Keratinocyte (primary cell): ENCODE data around the gene MIX23.

Experiments used
- EZH2 ChIP-seq: IDR thresholded peaks from one replicate; pipeline ENCODE4 v1.6.1; 2012; ENCODE audit warnings: inconsistent platforms, mild to moderate bottlenecking, low read length, moderate library complexity
- TF ChIP-seq, protein P1 (sequence below), 3 experiments: IDR thresholded peaks in 1 of 3; conservative IDR thresholded peaks in 1 of 3; optimal IDR thresholded peaks in 1 of 3; 2 replicates in 2 of 3; 3 replicates in 1 of 3; pipeline versions ENCODE3 to v1.5.1; 2011; ENCODE audit warnings: low read length in 3 of 3, mild to moderate bottlenecking in 3 of 3, moderate library complexity in 2 of 3, control low read depth in 1 of 3, inconsistent platforms in 1 of 3; ENCODE audit not compliant: insufficient read depth in 2 of 3; ENCODE audit errors: extremely low read depth in 1 of 3

GRCh38 chr3:122316368-122316767 lies 66.7 kb downstream of the MIX23 start:
- TF ChIP-seq, protein P1, sequence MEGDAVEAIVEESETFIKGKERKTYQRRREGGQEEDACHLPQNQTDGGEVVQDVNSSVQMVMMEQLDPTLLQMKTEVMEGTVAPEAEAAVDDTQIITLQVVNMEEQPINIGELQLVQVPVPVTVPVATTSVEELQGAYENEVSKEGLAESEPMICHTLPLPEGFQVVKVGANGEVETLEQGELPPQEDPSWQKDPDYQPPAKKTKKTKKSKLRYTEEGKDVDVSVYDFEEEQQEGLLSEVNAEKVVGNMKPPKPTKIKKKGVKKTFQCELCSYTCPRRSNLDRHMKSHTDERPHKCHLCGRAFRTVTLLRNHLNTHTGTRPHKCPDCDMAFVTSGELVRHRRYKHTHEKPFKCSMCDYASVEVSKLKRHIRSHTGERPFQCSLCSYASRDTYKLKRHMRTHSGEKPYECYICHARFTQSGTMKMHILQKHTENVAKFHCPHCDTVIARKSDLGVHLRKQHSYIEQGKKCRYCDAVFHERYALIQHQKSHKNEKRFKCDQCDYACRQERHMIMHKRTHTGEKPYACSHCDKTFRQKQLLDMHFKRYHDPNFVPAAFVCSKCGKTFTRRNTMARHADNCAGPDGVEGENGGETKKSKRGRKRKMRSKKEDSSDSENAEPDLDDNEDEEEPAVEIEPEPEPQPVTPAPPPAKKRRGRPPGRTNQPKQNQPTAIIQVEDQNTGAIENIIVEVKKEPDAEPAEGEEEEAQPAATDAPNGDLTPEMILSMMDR (optimal IDR thresholded peaks at IDR 0.05 in 1 of 3, IDR thresholded peaks at IDR 0.05 in 1 of 3, conservative IDR thresholded peaks at IDR 0.05 in 1 of 3; ENCODE audit: extremely low read depth in 1 of 3, insufficient read depth in 2 of 3, low read length in 3 of 3): no peak
- no peak for TF ChIP-seq EZH2
